Astrocyte of the spinal cord (primary cell): ENCODE measurements around the gene CPA5.

Experiments
- DNase-seq: peaks from one replicate; pipeline ENCODE4 v3.0.0; 2011; ENCODE audit warnings: low read depth, low spot score
- H3K4me3 ChIP-seq: 2 replicates; pipeline ENCODE4 v1.5.1; 2011; ENCODE audit warnings: low read depth, mild to moderate bottlenecking, low read length, moderate library complexity
- CTCF ChIP-seq: IDR thresholded peaks from 2 replicates; pipeline ENCODE4 v1.5.1; 2012; ENCODE audit warnings: low read depth, mild to moderate bottlenecking, low read length, inconsistent platforms
- in situ Hi-C: cut with HindIII; loops from 2 replicates; pipeline ENCODE4 v1.10.0; 2017; ENCODE audit warnings: low sequenced_read_pairs

Gene CPA5

GRCh38 chr7:130410868-130411541 lies 66.4 kb downstream of the CPA5 start:
- no peak overlapping the region for H3K4me3 ChIP-seq
- no peak for TF ChIP-seq CTCF
- DNase-seq = no peak
- in situ Hi-C loops = no loop called here

GRCh38 chr7:130413201-130413600 lies 68.6 kb downstream of the CPA5 start:
- H3K4me3 ChIP-seq = no peak overlapping the region
- DNase-seq = no peak
- in situ Hi-C loops = no loop called here
- TF ChIP-seq CTCF = no peak

- TF ChIP-seq CTCF = no peak
These were observed 70.4 kb downstream of the CPA5 start for GRCh38 chr7:130415006-130415405.

DNA sequence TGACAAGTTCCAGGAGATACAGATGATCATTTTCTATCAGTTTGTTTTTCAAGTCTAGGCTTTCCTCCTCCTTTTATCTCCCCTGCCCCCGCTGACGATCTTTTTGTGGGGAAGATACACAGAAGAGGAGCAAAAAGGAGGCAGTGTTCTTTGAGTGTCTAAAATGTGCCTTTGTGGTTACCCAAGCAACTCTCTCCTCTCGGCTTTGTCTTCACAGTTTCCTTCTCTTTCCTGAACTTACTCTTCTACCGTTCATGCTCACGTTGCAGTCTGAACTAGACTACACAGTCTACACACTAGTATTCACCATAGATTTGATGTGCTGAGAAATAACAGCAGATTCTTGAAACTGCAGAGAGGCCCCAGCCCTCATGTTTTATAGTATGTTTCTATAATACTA lies 72.6 kb downstream of the CPA5 start:
- DNase-seq = no peak
- no peak overlapping the region for H3K4me3 ChIP-seq
- in situ Hi-C loops = no loop called here
- no peak for TF ChIP-seq CTCF

More at GRCh38 chr7:130415006-130415405, 70.4 kb downstream of the CPA5 start:
- in situ Hi-C loops = no loop called here
- no peak overlapping the region for H3K4me3 ChIP-seq
- no peak for DNase-seq

GRCh38 chr7:130418306-130418705 lies 73.7 kb downstream of the CPA5 start:
- DNase-seq = no peak
- TF ChIP-seq CTCF = no peak
- no peak overlapping the region for H3K4me3 ChIP-seq
- in situ Hi-C loops = no loop called here
